Measurements from ENCODE around the gene TRMT2A. TPM values are rescaled to one million over a fixed set of nuclear protein-coding genes. Genes with fewer than 3 reads are reported as not detected.
A peak's percentile ranks its signal among the peaks of the same experiment; 100 is the strongest.

The TRMT2A gene
- total RNA-seq, 1 donor = 28.7 TPM

- DNase-seq (ENCODE audit: low read depth) = no peak
- no peak for TF ChIP-seq CTCF (IDR thresholded peaks at IDR 0.05; ENCODE audit: insufficient read depth, low read length)
- no peak overlapping the region for H3K4me3 ChIP-seq (ENCODE audit: low read depth, low read length)
Observed at GRCh38 chr22:20088263-20088648, 28.8 kb downstream of the TRMT2A start.

- DNase-seq (ENCODE audit: low read depth) = no peak
- TF ChIP-seq CTCF (IDR thresholded peaks at IDR 0.05; ENCODE audit: insufficient read depth, low read length) = no peak
- H3K4me3 ChIP-seq (ENCODE audit: low read depth, low read length) = no peak overlapping the region
Observed at GRCh38 chr22:20087319-20088262, 29.4 kb downstream of the TRMT2A start.

GRCh38 chr22:20086763-20087162 lies 30.3 kb downstream of the TRMT2A start:
- DNase-seq (ENCODE audit: low read depth) = no peak
- no peak for TF ChIP-seq CTCF (IDR thresholded peaks at IDR 0.05; ENCODE audit: insufficient read depth, low read length)
- H3K4me3 ChIP-seq (ENCODE audit: low read depth, low read length) = no peak overlapping the region

- DNase-seq (ENCODE audit: low read depth) = no peak
- H3K4me3 ChIP-seq (ENCODE audit: low read depth, low read length) = no peak overlapping the region
- no peak for TF ChIP-seq CTCF (IDR thresholded peaks at IDR 0.05; ENCODE audit: insufficient read depth, low read length)
Observed at GRCh38 chr22:20086101-20086599, 30.9 kb downstream of the TRMT2A start.

- no peak for DNase-seq (ENCODE audit: low read depth)
- TF ChIP-seq CTCF (IDR thresholded peaks at IDR 0.05; ENCODE audit: insufficient read depth, low read length) = no peak
- no peak overlapping the region for H3K4me3 ChIP-seq (ENCODE audit: low read depth, low read length)
Observed at GRCh38 chr22:20085651-20086050, 31.4 kb downstream of the TRMT2A start.

GRCh38 chr22:20084547-20085413 lies 32.2 kb downstream of the TRMT2A start:
- H3K4me3 ChIP-seq (ENCODE audit: low read depth, low read length) = no peak overlapping the region
- DNase-seq (ENCODE audit: low read depth) = peak; percentile 8
- TF ChIP-seq CTCF (IDR thresholded peaks at IDR 0.05; ENCODE audit: insufficient read depth, low read length) = peak; percentile 26
